Hepatocyte (in vitro differentiated cells): ENCODE results near the gene SMIM21.

ENCODE experiments used
- EZH2 ChIP-seq: fragments of 200-600 bp; sonication (generic); IDR thresholded peaks from 2 replicates; pipeline ENCODE4 v1.6.1; 2016; ENCODE audit warnings: antibody characterized with exemption, mild to moderate bottlenecking, borderline replicate concordance
- EZH2phosphoT487 ChIP-seq: fragments of 200-600 bp; sonication (generic); IDR thresholded peaks from one replicate; pipeline ENCODE4 v1.6.1; 2018; ENCODE audit warnings: antibody characterized with exemption, mild to moderate bottlenecking, low read depth, moderate library complexity; ENCODE audit not compliant: unreplicated experiment, severe bottlenecking
- TF ChIP-seq, protein P1 (sequence below): fragments of 200-600 bp; sonication (generic); IDR thresholded peaks from 2 replicates; pipeline ENCODE4 v1.5.1; 2016; ENCODE audit warnings: antibody characterized with exemption, mild to moderate bottlenecking; ENCODE audit not compliant: poor library complexity

DNA sequence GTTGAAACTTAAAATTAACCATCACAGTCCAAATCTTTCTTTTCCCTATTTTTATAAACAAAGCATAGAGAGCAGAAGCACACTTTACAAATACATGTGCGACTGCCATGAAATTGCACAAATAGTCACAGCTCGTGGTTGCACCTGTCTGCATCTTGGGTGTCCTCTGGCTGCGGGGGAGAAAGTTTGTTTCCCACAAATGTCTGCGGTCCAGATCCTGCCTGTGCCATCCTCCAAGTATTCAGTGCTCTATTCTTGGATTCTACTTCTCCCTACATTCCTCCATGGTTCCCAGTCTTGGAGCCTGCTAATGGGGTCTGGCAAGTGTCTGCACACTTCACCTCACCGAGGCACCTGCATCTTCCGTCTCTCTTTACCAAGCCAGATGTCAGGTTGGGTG is 52.2 kb downstream of the SMIM21 start:
- TF ChIP-seq, protein P1, sequence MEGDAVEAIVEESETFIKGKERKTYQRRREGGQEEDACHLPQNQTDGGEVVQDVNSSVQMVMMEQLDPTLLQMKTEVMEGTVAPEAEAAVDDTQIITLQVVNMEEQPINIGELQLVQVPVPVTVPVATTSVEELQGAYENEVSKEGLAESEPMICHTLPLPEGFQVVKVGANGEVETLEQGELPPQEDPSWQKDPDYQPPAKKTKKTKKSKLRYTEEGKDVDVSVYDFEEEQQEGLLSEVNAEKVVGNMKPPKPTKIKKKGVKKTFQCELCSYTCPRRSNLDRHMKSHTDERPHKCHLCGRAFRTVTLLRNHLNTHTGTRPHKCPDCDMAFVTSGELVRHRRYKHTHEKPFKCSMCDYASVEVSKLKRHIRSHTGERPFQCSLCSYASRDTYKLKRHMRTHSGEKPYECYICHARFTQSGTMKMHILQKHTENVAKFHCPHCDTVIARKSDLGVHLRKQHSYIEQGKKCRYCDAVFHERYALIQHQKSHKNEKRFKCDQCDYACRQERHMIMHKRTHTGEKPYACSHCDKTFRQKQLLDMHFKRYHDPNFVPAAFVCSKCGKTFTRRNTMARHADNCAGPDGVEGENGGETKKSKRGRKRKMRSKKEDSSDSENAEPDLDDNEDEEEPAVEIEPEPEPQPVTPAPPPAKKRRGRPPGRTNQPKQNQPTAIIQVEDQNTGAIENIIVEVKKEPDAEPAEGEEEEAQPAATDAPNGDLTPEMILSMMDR: no peak
- TF ChIP-seq EZH2phosphoT487: no peak
- TF ChIP-seq EZH2: no peak
